Lung (tissue), 12 donors: ENCODE data around the gene RAB30. TPM values are rescaled to one million over a fixed set of nuclear protein-coding genes. Genes with fewer than 3 reads are reported as not detected.
"Not testable (repeated sequence)": the region's sequence is repeated elsewhere in the genome, so short reads cannot be mapped to it uniquely, and the experiment has no call there.

ENCODE experiments used
- ATAC-seq: fragments of 200-7000 bp; cut with Tn5 transposase; one replicate; pipeline ENCODE4 v1.9.1; 2020; ENCODE audit warnings: moderate number of reproducible peaks; ENCODE audit not compliant: insufficient read depth, low FRiP score
- DNase-seq, 3 donors: peaks; one replicate each; pipeline ENCODE4 v3.0.0-alpha.2; 2013 to 2017
- H3K27ac ChIP-seq, 2 donors: one replicate each; pipeline ENCODE4 v1.5.1; 2013; ENCODE audit warnings: mild to moderate bottlenecking in 2 of 2, moderate library complexity in 2 of 2, control low read depth in 1 of 2, inconsistent platforms in 1 of 2, low read depth in 1 of 2, low read length in 1 of 2
- H3K27me3 ChIP-seq, 3 donors: one replicate each; pipeline ENCODE4 v1.5.1; 2013; ENCODE audit warnings: low read length in 2 of 3; ENCODE audit not compliant: control insufficient read depth in 3 of 3, insufficient read depth in 3 of 3
- H3K36me3 ChIP-seq, 4 donors: one replicate each; pipeline ENCODE4 v1.5.1; 2013; ENCODE audit warnings: low read length in 4 of 4, mild to moderate bottlenecking in 1 of 4, moderate library complexity in 1 of 4; ENCODE audit not compliant: control insufficient read depth in 4 of 4, insufficient read depth in 4 of 4
- H3K4me1 ChIP-seq, 5 donors: one replicate each; pipeline ENCODE4 v1.5.1; 2013; ENCODE audit warnings: low read length in 5 of 5, mild to moderate bottlenecking in 2 of 5, moderate library complexity in 1 of 5; ENCODE audit not compliant: control insufficient read depth in 5 of 5, insufficient read depth in 5 of 5
- H3K4me3 ChIP-seq: one replicate; pipeline ENCODE4 v1.5.1; 2013; ENCODE audit warnings: mild to moderate bottlenecking, control low read depth, moderate library complexity
- H3K9ac ChIP-seq, 2 donors: one replicate each; pipeline ENCODE4 v1.5.1; 2013; ENCODE audit warnings: low read length in 2 of 2, control low read depth in 1 of 2; ENCODE audit not compliant: insufficient read depth in 1 of 2
- H3K9me3 ChIP-seq, 4 donors: one replicate each; pipeline ENCODE4 v1.5.1; 2013; ENCODE audit warnings: low read length in 3 of 4, mild to moderate bottlenecking in 1 of 4, moderate library complexity in 1 of 4; ENCODE audit not compliant: control insufficient read depth in 4 of 4, insufficient read depth in 3 of 4
- CTCF ChIP-seq: IDR thresholded peaks from 2 replicates; pipeline ENCODE4 v1.5.1; 2012; ENCODE audit warnings: mild to moderate bottlenecking; ENCODE audit errors: control extremely low read depth, extremely low read depth
- WGBS, 2 donors: extraction: QIAGEN DNeasy Blood & Tissue Kit; methylation state at CpG; one replicate each; pipeline ENCODE4 v1.1.7; 2013; 5-methylcytosine and 5-hydroxymethylcytosine counted together
- polyA plus RNA-seq, 2 donors: library from polyadenylated mRNA; stranded (reverse); fragments of 200-250 nt; gene quantifications; one replicate each; pipeline ENCODE4 v1.2.1, GENCODE V29; 2013
- total RNA-seq, 2 donors: library from RNA; depleted of rRNA in 1 of 2; stranded (reverse); fragments of >200 nt in 1 of 2; gene quantifications; one replicate each; pipeline ENCODE4 v1.2.1, GENCODE V29; 2014 to 2021
- donor health status: control.
- donor health status: control.
- donor health status: Bipolar disorder and iron deficiency.
- donor health status: healthy.
- donor health status: DM: yes; HTN: yes; CAD: no.

The RAB30 gene
- total and polyA plus RNA-seq, 4 donors = 1.6 to 25.5 (median 7.5) TPM

DNA sequence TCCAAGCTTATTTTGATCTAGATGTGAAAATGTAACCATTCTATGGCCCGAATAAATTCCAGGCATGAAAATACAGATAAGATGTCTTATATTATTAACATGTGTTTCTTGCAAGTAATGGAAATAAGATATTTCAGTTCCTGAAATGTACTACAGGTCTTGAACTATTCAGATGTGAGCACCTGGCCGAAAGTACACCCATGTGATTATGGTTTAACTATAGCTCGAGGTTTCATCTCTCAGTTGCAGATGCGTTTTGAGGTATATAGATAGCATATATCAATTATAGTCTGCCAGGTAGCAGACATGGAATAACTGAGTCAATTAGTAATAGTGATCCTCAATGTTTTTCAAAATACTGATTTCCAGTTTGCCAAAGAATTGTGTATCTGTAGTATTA lies 101.9 kb downstream of the RAB30 start:
- H3K9ac ChIP-seq = no peak overlapping the region
- TF ChIP-seq CTCF = no peak
- 91 to 92% methylated on average over 4 of the region's 4 CpGs for WGBS, 2 donors
- no peak overlapping the region for H3K4me3 ChIP-seq
- H3K27me3 ChIP-seq = no peaks in the 10 kb centered on the region
- no peak overlapping the region for H3K27ac ChIP-seq
- no peaks in the 10 kb centered on the region for H3K9me3 ChIP-seq
- H3K4me1 ChIP-seq = no peaks in the 10 kb centered on the region
- DNase-seq (no peak), ATAC-seq (no peak)
- no peaks in the 10 kb centered on the region for H3K36me3 ChIP-seq

DNA sequence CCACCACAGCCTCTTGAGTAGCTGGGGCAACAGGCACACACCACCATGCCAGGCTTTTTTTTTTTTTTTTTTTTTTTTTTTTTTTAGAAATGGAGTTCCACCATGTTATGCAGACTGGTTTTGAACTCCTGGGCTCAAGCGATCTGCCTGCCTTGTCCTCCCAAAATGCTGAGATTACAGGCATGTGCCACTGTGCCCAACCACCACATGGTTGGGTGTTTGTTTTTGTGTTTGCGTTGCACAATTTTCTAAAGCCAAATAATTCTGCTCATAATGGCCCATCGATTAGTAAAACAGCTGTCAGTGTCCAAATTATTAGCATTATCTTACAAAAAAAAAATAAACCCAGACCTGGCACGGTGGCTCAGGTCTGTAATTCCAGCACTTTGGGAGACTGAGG lies 104.3 kb downstream of the RAB30 start:
- 87 to 92% methylated on average over 4 of the region's 4 CpGs for WGBS, 2 donors
- no peaks in the 10 kb centered on the region for H3K9me3 ChIP-seq
- H3K27me3 ChIP-seq = no peaks in the 10 kb centered on the region
- no peak for DNase-seq
- H3K9ac ChIP-seq = no peak overlapping the region
- no peak for ATAC-seq
- no peak overlapping the region for H3K4me3 ChIP-seq
- no peaks in the 10 kb centered on the region for H3K4me1 ChIP-seq
- TF ChIP-seq CTCF = no peak
- H3K27ac ChIP-seq = no peak overlapping the region
- H3K36me3 ChIP-seq = no peaks in the 10 kb centered on the region

DNA sequence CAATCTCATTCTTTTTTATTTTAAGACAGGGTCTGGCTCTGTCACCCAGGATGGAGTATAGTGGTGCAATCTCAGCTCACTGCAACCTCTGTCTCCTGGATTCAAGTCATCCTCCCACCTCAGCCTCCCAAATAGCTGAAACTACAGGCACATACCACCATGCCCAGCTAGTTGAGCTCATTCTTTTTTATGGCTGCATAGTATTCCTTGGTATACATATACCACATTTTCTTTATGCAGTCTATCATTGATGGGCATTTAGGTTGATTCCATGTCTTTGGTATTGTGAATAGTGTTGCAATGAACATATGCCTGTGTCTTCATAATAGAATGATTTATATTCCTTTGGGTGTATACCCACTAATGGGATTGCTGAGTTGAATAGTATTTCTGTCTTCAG lies 109.7 kb downstream of the RAB30 start:
- not testable (repeated sequence) for ATAC-seq, H3K9me3 ChIP-seq, H3K27ac ChIP-seq, H3K36me3 ChIP-seq, H3K4me1 ChIP-seq, DNase-seq, H3K4me3 ChIP-seq, H3K27me3 ChIP-seq, H3K9ac ChIP-seq

DNA sequence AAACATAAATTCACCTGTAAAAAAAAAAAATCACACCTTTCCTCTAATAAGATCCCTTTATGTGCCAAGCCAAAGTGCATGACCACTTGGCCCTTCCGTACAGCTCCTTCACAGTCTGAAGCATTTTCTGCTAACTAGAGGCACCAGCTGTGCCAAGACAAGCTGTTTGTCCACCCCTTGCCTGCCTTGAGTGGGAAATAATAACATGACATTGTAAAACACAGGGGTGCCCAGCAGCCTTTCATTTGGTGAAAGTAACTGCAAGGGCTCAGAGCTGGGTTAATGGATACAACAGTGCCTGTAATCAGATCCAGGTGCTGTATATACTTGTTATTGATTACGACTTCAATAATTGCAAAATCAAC lies 110.9 kb downstream of the RAB30 start:
- no peaks in the 10 kb centered on the region for H3K27me3 ChIP-seq
- ATAC-seq = no peak
- H3K9me3 ChIP-seq = peaks cover 0 to 3% (median 0%) of the 10 kb centered on the region in 4 donors
- no peak overlapping the region for H3K27ac ChIP-seq
- H3K9ac ChIP-seq = no peak overlapping the region
- H3K36me3 ChIP-seq = no peaks in the 10 kb centered on the region
- WGBS, 2 donors = 77 to 83% methylated on average over 2 of the region's 2 CpGs
- DNase-seq = peak in 1 of 3 donors; percentile 13
- no peak overlapping the region for H3K4me3 ChIP-seq
- TF ChIP-seq CTCF = no peak
- peaks cover 0 to 4% (median 0%) of the 10 kb centered on the region in 5 donors for H3K4me1 ChIP-seq
